ENCODE measurements around the gene DCST2.
A peak's percentile ranks its signal among the peaks of the same experiment; 100 is the strongest.

DNA sequence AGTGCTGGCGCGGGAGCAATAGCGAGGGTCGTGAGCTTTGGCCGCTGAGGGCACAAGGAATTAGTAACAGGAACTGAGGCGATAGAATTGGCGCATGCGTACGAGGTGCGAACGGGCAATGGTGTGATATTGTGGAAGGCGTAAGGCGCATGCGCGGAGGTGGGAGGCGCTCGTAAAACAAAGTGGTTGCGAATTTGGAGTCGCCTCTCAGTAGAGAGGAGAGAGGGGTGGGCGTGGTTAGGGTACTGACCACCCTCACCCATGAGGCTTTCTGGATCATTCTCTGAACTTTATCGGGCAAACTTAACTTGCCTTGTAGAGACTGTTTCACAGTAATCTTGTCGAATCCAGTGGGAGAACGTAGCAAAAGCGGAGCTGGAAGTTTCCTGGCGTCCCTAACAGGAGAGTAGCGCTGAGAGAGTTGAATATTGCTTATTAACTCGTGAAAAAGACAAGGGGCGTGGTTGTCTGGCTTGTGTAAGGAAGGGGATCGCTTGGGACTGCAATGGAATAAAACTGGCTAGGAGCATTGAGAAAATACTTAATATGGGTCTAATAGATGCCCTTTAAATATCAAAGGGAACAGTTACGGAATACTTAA, 58.7 kb downstream of the DCST2 start:
- TF ChIP-seq, protein P1, sequence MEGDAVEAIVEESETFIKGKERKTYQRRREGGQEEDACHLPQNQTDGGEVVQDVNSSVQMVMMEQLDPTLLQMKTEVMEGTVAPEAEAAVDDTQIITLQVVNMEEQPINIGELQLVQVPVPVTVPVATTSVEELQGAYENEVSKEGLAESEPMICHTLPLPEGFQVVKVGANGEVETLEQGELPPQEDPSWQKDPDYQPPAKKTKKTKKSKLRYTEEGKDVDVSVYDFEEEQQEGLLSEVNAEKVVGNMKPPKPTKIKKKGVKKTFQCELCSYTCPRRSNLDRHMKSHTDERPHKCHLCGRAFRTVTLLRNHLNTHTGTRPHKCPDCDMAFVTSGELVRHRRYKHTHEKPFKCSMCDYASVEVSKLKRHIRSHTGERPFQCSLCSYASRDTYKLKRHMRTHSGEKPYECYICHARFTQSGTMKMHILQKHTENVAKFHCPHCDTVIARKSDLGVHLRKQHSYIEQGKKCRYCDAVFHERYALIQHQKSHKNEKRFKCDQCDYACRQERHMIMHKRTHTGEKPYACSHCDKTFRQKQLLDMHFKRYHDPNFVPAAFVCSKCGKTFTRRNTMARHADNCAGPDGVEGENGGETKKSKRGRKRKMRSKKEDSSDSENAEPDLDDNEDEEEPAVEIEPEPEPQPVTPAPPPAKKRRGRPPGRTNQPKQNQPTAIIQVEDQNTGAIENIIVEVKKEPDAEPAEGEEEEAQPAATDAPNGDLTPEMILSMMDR (IDR thresholded peaks at IDR 0.05): no peak
- no peak; the same call in 1 of the 2 replicates for TF ChIP-seq SMC3 (IDR thresholded peaks at IDR 0.05; ENCODE audit: low read depth, low read length)
- peak; percentile 86; the same call in 1 of the 2 replicates for TF ChIP-seq POLR2AphosphoS5 (IDR thresholded peaks at IDR 0.05; ENCODE audit: low read depth, low read length)
- TF ChIP-seq, protein P2, sequence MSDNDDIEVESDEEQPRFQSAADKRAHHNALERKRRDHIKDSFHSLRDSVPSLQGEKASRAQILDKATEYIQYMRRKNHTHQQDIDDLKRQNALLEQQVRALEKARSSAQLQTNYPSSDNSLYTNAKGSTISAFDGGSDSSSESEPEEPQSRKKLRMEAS (IDR thresholded peaks at IDR 0.05; ENCODE audit: low read depth): no peak
- TF ChIP-seq TAF1 (IDR thresholded peaks at IDR 0.05; ENCODE audit: borderline replicate concordance, low read depth, low read length): peak; percentile 50; the same call in 1 of the 2 replicates
- TF ChIP-seq GATA2 (CRISPR knock-in tag; IDR thresholded peaks at IDR 0.05): no peak
